GM19455 (cell line): ENCODE measurements around the gene RDH11.
A peak's percentile ranks its signal among the peaks of the same experiment; 100 is the strongest.
"Not testable (repeated sequence)": the region's sequence is repeated elsewhere in the genome, so short reads cannot be mapped to it uniquely, and the experiment has no call there.

Source experiments
- ATAC-seq: cut with Tn5 transposase; IDR thresholded peaks from one replicate; pipeline ENCODE4 v1.9.1; 2021; ENCODE audit not compliant: unreplicated experiment

Gene RDH11

GRCh38 chr14:67704484-67705089 is 9.0 kb upstream of the RDH11 start:
- no peak for ATAC-seq

GRCh38 chr14:67703997-67704396 is 8.4 kb upstream of the RDH11 start:
- ATAC-seq, result no peak

GRCh38 chr14:67701492-67701891 is 5.9 kb upstream of the RDH11 start, which contains the start of gene RDH12:
Gene RDH12, plus strand, starts transcription at chr14:67701886. Its CDS starts 20,757 bp downstream, at chr14:67722643.
- not testable (repeated sequence) for ATAC-seq

GRCh38 chr14:67698179-67698578 is 2.6 kb upstream of the RDH11 start:
- ATAC-seq, result no peak

GRCh38 chr14:67697006-67697405 is 1.4 kb upstream of the RDH11 start:
- ATAC-seq, result no peak

GRCh38 chr14:67694791-67695393 is 672 bp downstream of the RDH11 start:
- ATAC-seq, result peak; percentile 82

- no peak for ATAC-seq
Observed at GRCh38 chr14:67690011-67690410, 5.6 kb downstream of the RDH11 start.

GRCh38 chr14:67683842-67684241 is 11.7 kb downstream of the RDH11 start:
- ATAC-seq, result no peak

GRCh38 chr14:67680941-67681340 is 14.6 kb downstream of the RDH11 start:
- ATAC-seq, result no peak

- peak; percentile 99 for ATAC-seq
Observed at GRCh38 chr14:67680121-67680602, 15.4 kb downstream of the RDH11 start.

- no peak for ATAC-seq
Observed at GRCh38 chr14:67679006-67679405, 16.6 kb downstream of the RDH11 start.

GRCh38 chr14:67675219-67675582 is 20.4 kb downstream of the RDH11 start:
- ATAC-seq, result no peak

GRCh38 chr14:67674480-67675218 is 20.9 kb downstream of the RDH11 start, which contains the start of gene VTI1B:
Gene VTI1B, minus strand, starts transcription at chr14:67674632. Its CDS starts 143 bp downstream, at chr14:67674489.
- peak; percentile 89 for ATAC-seq

- peak; percentile 43 for ATAC-seq
Observed at GRCh38 chr14:67674139-67674479, 21.5 kb downstream of the RDH11 start.

GRCh38 chr14:67673451-67673850 is 22.1 kb downstream of the RDH11 start:
- no peak for ATAC-seq

- no peak for ATAC-seq
Observed at GRCh38 chr14:67668559-67668958, 27.0 kb downstream of the RDH11 start.

GRCh38 chr14:67666750-67667449 is 28.7 kb downstream of the RDH11 start:
- peak; percentile 63 for ATAC-seq

GRCh38 chr14:67665868-67666267 is 29.7 kb downstream of the RDH11 start:
- no peak for ATAC-seq

- no peak for ATAC-seq
Observed at GRCh38 chr14:67663633-67664032, 31.9 kb downstream of the RDH11 start.

- no peak for ATAC-seq
Observed at GRCh38 chr14:67653651-67654280, 41.8 kb downstream of the RDH11 start.

GRCh38 chr14:67652189-67652588 is 43.4 kb downstream of the RDH11 start:
- no peak for ATAC-seq
